ENCODE results near the gene LRRC61.

Gene LRRC61

DNA sequence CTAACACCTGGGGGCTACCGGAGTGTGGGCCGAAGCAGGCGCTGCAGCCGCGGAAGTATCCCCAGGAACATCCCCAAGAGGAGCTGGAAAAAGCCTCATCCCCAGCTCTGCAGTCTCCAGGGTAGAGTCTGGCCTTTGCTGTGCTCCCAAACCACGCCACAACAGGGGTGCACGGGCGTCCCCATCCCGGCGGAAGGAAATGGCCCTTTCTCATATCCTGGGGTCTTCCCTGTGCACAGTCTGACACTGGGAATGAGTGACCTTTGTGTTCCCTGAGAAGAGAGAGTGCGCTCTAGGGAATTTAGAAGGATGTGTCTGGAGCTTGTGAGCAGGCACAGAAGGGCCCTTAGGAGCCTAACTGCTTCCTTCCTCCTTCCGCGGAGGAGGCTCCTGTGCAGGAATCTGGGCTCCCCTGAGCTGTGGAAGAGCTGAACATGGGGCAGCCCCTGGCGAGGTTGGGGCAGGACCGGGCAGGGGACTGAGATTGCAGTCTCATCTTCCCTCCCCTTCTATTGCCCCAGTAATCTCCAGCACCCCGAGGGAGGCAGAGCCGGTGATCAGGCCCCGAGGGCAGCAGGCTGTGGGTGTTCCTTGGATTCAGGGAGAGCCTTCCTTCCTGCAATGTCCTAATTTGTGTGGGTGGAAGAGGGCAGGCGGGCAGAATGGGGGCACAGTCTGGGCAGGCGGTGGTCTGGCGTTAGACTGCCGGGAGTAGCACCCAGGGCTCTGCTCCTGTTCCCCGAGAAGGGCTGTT lies 46.8 kb downstream of the LRRC61 start:
- ChIA-PET POLR2A (interaction anchor here (1.1 to 2.5 kb wide), 3 partner anchors 8 to 48 kb away, joined by 3 to 18 read pairs (median 3); no protein-coding TSS in a partner anchor), CTCF (interaction anchor here (0.7 to 0.9 kb wide), 2 partner anchors 12 to 16 kb away, joined by 3 read pairs; no protein-coding TSS in a partner anchor)
- Histone ChIP-seq H3K27ac (ENCODE audit: extremely low read depth, low read depth, low read length) (peak overlapping the region; percentile 74; the same call in 1 of the 2 replicates), H3K4me1 (ENCODE audit: control insufficient read depth, insufficient read depth, low read length) (no peaks in the 10 kb centered on the region), H3K4me3 (ENCODE audit: low read depth, low read length) (peak overlapping the region; percentile 89), H3K36me3 (ENCODE audit: control insufficient read depth in 2 of 2, insufficient read depth in 1 of 2, low read length in 2 of 2) (peaks cover 0 to 52% of the 10 kb centered on the region in 2 experiments; a peak in 1 of 3 replicates), H3K9me3 (ENCODE audit: control insufficient read depth, insufficient read depth, low read depth, low read length) (no peaks in the 10 kb centered on the region)
- TF ChIP-seq ZIC2 (tag by site-specific recombination; IDR thresholded peaks at IDR 0.05) (peak; percentile 5; the same call in 1 of the 2 replicates), EGR2 (tag by site-specific recombination; IDR thresholded peaks at IDR 0.05; ENCODE audit: low read depth) (peak; percentile 76), ZFHX2 (tag by site-specific recombination; conservative IDR thresholded peaks at IDR 0.05) (peak; percentile 81)
- TF ChIP-seq, protein P1, sequence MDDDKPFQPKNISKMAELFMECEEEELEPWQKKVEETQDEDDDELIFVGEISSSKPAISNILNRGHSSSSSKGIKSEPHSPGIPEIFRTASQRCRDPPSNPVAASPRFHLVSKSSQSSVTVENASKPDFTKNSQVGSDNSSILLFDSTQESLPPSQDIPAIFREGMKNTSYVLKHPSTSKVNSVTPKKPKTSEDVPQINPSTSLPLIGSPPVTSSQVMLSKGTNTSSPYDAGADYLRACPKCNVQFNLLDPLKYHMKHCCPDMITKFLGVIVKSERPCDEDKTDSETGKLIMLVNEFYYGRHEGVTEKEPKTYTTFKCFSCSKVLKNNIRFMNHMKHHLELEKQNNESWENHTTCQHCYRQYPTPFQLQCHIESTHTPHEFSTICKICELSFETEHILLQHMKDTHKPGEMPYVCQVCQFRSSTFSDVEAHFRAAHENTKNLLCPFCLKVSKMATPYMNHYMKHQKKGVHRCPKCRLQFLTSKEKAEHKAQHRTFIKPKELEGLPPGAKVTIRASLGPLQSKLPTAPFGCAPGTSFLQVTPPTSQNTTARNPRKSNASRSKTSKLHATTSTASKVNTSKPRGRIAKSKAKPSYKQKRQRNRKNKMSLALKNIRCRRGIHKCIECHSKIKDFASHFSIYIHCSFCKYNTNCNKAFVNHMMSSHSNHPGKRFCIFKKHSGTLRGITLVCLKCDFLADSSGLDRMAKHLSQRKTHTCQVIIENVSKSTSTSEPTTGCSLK (tag by site-specific recombination; IDR thresholded peaks at IDR 0.05) = no peak

- Histone ChIP-seq H3K4me1 (ENCODE audit: control insufficient read depth, insufficient read depth, low read length) (no peaks in the 10 kb centered on the region), H3K9me3 (ENCODE audit: control insufficient read depth, insufficient read depth, low read depth, low read length) (no peaks in the 10 kb centered on the region), H3K4me3 (ENCODE audit: low read depth, low read length) (no peak overlapping the region), H3K27ac (ENCODE audit: extremely low read depth, low read depth, low read length) (no peak overlapping the region), H3K36me3 (ENCODE audit: control insufficient read depth in 2 of 2, insufficient read depth in 1 of 2, low read length in 2 of 2) (peaks cover 0 to 52% of the 10 kb centered on the region in 2 experiments; a peak in 1 of 3 replicates)
- CTCF ChIA-PET = interaction anchor here (0.6 to 0.8 kb wide), 3 partner anchors 15 to 533 kb away, joined by 3 read pairs; partner anchors contain the start of gene ZNF862
- TF ChIP-seq ZNF544 (tag by site-specific recombination; IDR thresholded peaks at IDR 0.05) (no peak), ZNF777 (tag by site-specific recombination; IDR thresholded peaks at IDR 0.05; ENCODE audit: borderline replicate concordance) (no peak), ZNF23 (tag by site-specific recombination; IDR thresholded peaks at IDR 0.05; ENCODE audit: borderline replicate concordance) (no peak), ZNF623 (tag by site-specific recombination; IDR thresholded peaks at IDR 0.05) (0 out of 2 replicates have a peak, but pooled peaks have one; percentile 42), ZNF394 (tag by site-specific recombination; IDR thresholded peaks at IDR 0.05; ENCODE audit: borderline replicate concordance) (no peak)
- POLR2A ChIA-PET = interaction anchor here (0.6 to 1.5 kb wide), 2 partner anchors 13 to 31 kb away, joined by 3 to 4 read pairs; no protein-coding TSS in a partner anchor
These were observed 47.5 kb downstream of the LRRC61 start for GRCh38 chr7:150370612-150371071.

- CTCF ChIA-PET = interaction anchor here (0.6 to 0.8 kb wide), 3 partner anchors 47 to 648 kb away, joined by 3 to 4 read pairs (median 3); partner anchors contain the start of gene ZNF862
- Histone ChIP-seq H3K4me1 (ENCODE audit: control insufficient read depth, insufficient read depth, low read length) (no peaks in the 10 kb centered on the region), H3K27ac (ENCODE audit: extremely low read depth, low read depth, low read length) (no peak overlapping the region), H3K9me3 (ENCODE audit: control insufficient read depth, insufficient read depth, low read depth, low read length) (no peaks in the 10 kb centered on the region), H3K36me3 (ENCODE audit: control insufficient read depth in 2 of 2, insufficient read depth in 1 of 2, low read length in 2 of 2) (peaks cover 0 to 52% of the 10 kb centered on the region in 2 experiments; a peak in 1 of 3 replicates), H3K4me3 (ENCODE audit: low read depth, low read length) (no peak overlapping the region)
- no peak for TF ChIP-seq SP2 (tag by site-specific recombination; IDR thresholded peaks at IDR 0.05)
- TF ChIP-seq HIC1 (tag by site-specific recombination; IDR thresholded peaks at IDR 0.05) = peak; percentile 59; the same call in 1 of the 2 replicates
- POLR2A ChIA-PET = interaction anchor here (0.6 to 1.5 kb wide), 2 partner anchors 13 to 30 kb away, joined by 3 to 4 read pairs; no protein-coding TSS in a partner anchor
These were observed 48.2 kb downstream of the LRRC61 start for GRCh38 chr7:150371131-150371995.
